GM12801 (cell line): ENCODE measurements around the gene INSL3.

Experiments used
- TF ChIP-seq, protein P1 (sequence below): IDR thresholded peaks from one replicate; pipeline ENCODE4 v1.5.1; 2011; ENCODE audit warnings: control low read depth; ENCODE audit not compliant: insufficient read length; ENCODE audit errors: extremely low read depth

The INSL3 gene

DNA sequence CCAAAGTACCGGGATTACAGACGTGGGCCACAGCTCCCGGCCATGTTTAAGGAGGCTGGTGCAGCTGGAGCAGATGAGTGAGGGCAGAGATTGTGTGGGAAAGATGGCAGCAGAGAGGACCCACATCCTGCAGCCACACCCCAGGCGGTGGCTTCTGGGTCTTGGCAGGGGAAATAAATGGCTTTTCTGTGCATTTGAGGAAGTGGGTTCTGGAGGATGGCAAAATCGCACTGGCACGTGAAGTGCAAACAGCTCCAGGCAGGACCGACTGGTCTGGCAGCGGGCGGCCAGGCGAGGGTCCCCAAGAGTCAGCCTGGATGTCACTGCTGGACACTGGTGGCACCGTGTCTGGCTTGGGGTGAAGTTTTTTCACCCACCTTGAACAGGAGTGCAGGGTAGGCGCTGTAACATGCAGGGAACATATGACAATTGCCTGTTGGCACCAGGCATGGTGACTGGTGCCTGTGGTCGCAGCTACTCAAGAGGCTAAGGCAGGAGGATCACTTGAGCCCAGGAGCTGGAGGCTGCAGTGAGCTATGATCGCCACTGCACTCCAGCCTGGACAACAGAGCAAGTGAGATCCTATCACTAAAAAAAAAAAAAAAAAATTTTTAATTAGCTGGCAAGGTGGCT lies 17.9 kb downstream of the INSL3 start:
- TF ChIP-seq, protein P1, sequence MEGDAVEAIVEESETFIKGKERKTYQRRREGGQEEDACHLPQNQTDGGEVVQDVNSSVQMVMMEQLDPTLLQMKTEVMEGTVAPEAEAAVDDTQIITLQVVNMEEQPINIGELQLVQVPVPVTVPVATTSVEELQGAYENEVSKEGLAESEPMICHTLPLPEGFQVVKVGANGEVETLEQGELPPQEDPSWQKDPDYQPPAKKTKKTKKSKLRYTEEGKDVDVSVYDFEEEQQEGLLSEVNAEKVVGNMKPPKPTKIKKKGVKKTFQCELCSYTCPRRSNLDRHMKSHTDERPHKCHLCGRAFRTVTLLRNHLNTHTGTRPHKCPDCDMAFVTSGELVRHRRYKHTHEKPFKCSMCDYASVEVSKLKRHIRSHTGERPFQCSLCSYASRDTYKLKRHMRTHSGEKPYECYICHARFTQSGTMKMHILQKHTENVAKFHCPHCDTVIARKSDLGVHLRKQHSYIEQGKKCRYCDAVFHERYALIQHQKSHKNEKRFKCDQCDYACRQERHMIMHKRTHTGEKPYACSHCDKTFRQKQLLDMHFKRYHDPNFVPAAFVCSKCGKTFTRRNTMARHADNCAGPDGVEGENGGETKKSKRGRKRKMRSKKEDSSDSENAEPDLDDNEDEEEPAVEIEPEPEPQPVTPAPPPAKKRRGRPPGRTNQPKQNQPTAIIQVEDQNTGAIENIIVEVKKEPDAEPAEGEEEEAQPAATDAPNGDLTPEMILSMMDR = no peak

DNA sequence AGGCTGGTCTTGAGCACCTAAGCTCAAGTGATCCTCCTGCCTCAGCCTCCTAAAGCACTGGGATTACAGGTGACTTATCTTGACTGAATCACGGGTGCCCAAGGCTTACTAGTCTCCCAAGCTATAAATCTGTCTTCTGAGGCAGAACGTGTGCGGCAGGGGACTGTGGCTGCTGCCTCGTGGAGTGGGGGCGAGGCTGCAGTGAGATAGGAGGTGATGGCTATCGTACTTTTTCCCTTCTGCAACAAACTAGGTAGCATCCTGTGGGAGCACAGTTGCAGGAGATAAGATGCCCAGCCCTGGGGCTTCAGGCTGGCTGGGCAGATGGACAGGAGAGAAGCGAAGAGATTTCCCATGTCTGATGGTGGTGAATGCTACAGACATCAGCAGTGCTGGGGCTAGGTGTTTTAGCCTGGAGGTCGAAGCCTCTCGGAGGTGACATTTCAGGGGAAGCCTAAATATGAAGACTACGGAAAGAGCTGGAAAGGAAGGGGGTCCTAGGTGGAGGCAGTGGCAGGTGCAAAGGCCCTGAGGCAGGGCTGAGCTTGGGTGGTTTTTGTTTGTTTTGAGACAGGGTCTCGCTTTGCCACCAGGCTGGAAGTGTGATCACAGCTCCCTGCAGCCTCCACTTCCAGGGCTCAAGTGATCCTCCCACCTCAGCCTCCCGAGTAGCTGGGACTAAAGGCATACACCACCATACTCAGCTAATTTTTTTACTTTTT lies 19.0 kb downstream of the INSL3 start:
- TF ChIP-seq, protein P1 = no peak

DNA sequence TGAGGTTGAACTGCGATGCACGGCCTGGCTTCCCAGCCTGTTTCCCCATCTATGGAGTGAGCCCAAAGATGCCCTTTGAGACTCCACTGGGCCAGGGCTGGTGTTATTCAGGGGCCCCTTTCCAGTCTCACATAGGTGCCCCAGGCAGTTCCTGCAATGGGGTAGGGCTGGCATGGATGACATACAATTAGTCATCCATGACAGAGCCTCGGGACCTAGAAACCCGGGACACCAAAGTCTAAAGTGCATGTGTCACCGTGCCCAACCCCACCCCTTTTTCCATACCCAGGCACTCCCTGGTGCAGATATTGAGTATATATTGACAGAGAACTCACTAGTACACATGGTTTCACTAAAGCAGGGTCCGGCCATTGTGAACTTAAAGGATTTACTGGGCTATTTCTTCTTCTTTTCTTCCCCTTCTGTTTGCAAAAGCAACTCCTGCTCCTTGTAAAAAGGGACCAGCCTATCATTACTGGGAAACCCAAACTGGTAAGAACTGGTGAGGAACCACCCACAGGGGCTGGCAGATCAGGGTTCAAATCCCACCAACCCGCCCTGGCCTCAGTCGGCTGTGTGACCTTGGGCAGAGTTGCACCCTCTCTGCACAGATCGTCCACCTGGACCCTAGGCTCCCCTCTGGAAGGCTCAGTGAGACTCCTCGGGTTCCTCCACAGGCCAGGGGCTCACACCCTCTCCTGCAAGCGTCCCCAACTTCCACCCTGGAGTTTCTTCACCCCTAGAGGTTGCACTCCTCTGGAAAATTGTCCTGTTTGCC lies 23.7 kb downstream of the INSL3 start:
- TF ChIP-seq, protein P1 = no peak

DNA sequence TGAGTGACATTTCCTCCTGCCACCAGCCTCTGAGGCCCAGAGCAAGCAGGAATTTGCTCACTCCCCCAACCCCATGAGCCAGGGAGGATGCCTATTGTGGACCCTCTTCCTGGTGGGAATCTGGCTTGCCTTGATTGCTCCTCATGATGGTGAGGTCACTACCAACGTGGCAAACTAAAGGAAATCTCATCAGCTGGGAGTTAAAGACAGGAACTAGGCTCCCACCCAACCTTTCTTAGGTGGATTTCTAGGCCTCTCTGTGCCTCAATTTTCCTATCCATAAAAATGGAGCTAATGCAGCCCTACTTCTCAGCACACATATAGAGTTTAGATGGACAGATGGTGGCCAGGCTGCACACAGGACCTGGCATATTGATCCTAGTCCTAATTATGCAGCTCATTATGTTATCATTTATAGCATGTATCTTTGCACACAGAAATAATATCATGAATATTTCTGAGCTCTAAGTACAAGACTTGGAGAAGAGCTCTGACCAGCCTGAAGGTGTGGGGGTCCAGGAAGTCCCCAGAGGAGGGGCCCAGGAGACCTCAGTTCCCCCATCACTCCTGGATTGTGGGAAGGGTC lies 24.4 kb downstream of the INSL3 start:
- TF ChIP-seq, protein P1 = no peak

DNA sequence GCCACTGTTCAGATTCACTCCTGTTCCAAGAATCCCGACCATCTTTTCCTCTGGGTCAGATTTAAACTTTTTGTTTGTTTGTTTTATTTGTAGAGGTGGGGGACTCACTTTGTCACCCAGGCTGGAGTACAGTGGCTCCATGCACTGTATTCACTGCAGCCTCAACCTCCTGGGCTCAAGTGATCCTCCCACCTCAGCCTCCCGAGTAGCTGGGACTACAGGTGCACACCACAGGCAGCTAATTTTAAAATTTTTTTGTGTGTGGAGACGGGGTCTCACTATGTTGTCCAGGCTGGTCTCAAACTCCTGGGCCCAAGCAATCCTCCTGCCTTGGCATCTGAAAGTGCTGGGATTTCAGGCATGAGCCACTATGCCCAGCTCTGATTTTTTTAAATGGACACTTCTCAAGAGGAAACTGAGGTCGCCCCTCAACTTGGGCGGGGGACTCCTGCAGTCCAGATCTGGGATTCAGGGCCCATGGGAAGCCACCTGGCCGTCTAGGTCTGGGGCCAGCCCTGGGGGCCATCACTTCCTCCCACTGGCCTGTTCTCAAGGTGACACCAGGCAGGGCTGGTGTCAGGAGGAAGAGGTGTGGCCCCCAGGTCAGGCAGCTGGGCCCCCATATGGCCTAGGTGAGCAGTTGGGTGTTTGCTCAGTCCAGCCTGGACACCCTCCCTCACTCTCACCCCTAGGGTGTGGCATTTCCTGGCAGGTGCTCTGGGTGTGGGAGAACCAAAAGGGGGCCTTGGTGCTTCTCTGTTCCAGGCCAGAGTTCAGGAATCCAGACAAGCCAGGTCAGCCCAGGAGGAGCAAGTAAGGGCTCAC lies 25.1 kb downstream of the INSL3 start:
- TF ChIP-seq, protein P1 = no peak

DNA sequence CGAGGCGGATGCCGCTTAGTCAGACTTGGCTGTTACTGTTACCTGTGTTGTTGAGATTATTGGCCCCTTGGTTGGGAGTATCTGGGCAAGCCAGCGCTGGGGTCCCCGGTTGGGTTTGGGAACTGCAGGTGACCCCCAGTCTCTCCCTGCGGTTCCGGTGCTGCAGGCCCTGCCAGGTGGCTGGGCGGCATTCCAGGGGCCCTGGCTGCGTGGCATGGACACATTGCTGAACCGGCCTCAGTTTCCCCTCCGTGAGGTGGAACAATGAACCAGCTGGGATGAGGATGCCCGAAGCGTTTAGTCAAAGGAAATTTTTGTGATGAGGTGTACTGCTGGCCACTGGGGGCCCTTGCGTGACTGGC lies 25.8 kb downstream of the INSL3 start:
- TF ChIP-seq, protein P1 = no peak
